Uterus (tissue), 4 donors: Measurements from ENCODE around the gene HACD2. TPM values are rescaled to one million over a fixed set of nuclear protein-coding genes. Genes with fewer than 3 reads are reported as not detected.
A peak's percentile ranks its signal among the peaks of the same experiment; 100 is the strongest.

Experiments used
- DNase-seq, 2 donors: peaks; one replicate each; pipeline ENCODE4 v3.0.0-alpha.2; 2019 to 2020
- H3K27ac ChIP-seq, 2 donors: fragments of 200-600 bp; sonication (generic); 1 replicate in 1 of 2; 2 replicates in 1 of 2; pipeline ENCODE4 v1.5.1; 2016 to 2018
- H3K27me3 ChIP-seq, 2 donors: fragments of 200-600 bp; sonication (generic); one replicate each; pipeline ENCODE4 v1.5.1; 2018 to 2019; ENCODE audit warnings: control low read depth in 1 of 2
- H3K36me3 ChIP-seq, 2 donors: fragments of 200-600 bp; sonication (generic); one replicate each; pipeline ENCODE4 v1.5.1; 2019; ENCODE audit warnings: control low read depth in 1 of 2
- H3K4me1 ChIP-seq, 2 donors: fragments of 200-600 bp; sonication (generic); one replicate each; pipeline ENCODE4 v1.5.1; 2018 to 2019; ENCODE audit warnings: control low read depth in 1 of 2
- H3K4me3 ChIP-seq, 2 donors: fragments of 200-600 bp; sonication (generic); 1 replicate in 1 of 2; 2 replicates in 1 of 2; pipeline ENCODE4 v1.5.1; 2018 to 2019; ENCODE audit warnings: mild to moderate bottlenecking in 1 of 2
- H3K9me3 ChIP-seq, 2 donors: fragments of 200-600 bp; sonication (generic); one replicate each; pipeline ENCODE4 v1.5.1; 2019; ENCODE audit warnings: control low read depth in 1 of 2
- CTCF ChIP-seq, 4 experiments: fragments of 200-600 bp in 2 of 4; fragments of 450-650 bp in 2 of 4; sonication (generic) in 2 of 4; IDR thresholded peaks; one replicate each; pipeline ENCODE4 v1.5.1; 2016 to 2019; ENCODE audit warnings: antibody characterized with exemption in 4 of 4, mild to moderate bottlenecking in 2 of 4, moderate library complexity in 1 of 4
- POLR2A ChIP-seq, 2 donors: fragments of 450-650 bp; IDR thresholded peaks; one replicate each; pipeline ENCODE4 v1.6.1; 2016; ENCODE audit warnings: antibody characterized with exemption in 2 of 2, mild to moderate bottlenecking in 1 of 2, moderate library complexity in 1 of 2
- intact Hi-C: fragments of 100-400 bp; cut with DNase I; formaldehyde crosslinking; loops from one replicate; pipeline ENCODE4 v1.15.1; 2023; ENCODE audit warnings: low total_unique reads
- total RNA-seq, 4 donors: library from RNA; depleted of rRNA in 3 of 4; stranded (reverse); fragments of >200 nt in 3 of 4; gene quantifications; one replicate each; pipeline versions ENCODE4 v1.1.0 to v1.2.4, GENCODE V29; 2014 to 2023
- donor health status: DM: yes; HTN: yes; CAD: no.

Gene HACD2
- total RNA-seq, 4 donors from 2014 or later, result 21.5 to 38.0 (median 28.8) TPM

DNA sequence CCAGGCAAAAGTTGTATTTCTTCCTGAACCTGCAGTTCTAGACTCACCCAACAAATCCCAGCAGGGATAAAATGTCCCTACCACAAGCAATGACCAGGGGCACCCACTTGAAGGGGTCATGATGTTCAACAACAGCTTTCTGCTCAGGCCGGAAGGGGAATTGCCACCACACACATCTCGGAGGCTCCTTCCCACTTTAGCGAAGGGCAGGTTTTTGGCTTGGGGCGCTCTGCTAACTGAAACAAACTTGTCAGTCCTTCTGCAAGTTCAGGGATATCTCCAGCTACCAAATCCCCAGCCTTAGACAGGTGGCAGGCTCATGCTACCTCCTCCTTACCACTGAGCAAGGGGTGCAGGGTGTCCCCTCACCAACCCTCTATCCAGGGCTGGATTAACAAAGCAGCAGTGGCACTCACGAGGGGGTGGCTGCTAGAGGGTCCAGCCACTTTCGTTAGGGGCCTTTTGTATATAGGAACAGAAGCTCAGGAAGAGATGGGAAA, 138.2 kb downstream of the HACD2 start:
- no peak for DNase-seq
- Histone ChIP-seq H3K9me3 (no peaks in the 10 kb centered on the region), H3K27me3 (no peaks in the 10 kb centered on the region), H3K4me3 (no peak overlapping the region), H3K27ac (peak overlapping the region in 1 of 2 donors; percentile 31), H3K36me3 (no peaks in the 10 kb centered on the region), H3K4me1 (peaks cover 0 to 4% of the 10 kb centered on the region in 2 donors)
- intact Hi-C loops, result no loop called here
- no peak for TF ChIP-seq CTCF (IDR thresholded peaks at IDR 0.05)
- TF ChIP-seq POLR2A (IDR thresholded peaks at IDR 0.05), result no peak

- DNase-seq, result no peak
- no peaks in the 10 kb centered on the region for H3K9me3 ChIP-seq
- peaks cover 0 to 4% of the 10 kb centered on the region in 2 donors for H3K4me1 ChIP-seq
- no peaks in the 10 kb centered on the region for H3K27me3 ChIP-seq
- TF ChIP-seq POLR2A (IDR thresholded peaks at IDR 0.05) (no peak), CTCF (IDR thresholded peaks at IDR 0.05) (no peak)
- H3K36me3 ChIP-seq, result no peaks in the 10 kb centered on the region
- no peak overlapping the region for H3K4me3 ChIP-seq
- intact Hi-C loops, result no loop called here
- peak overlapping the region in 1 of 2 donors; percentile 31 for H3K27ac ChIP-seq
These were observed 138.6 kb downstream of the HACD2 start for GRCh38 chr3:123446210-123446609.

DNA sequence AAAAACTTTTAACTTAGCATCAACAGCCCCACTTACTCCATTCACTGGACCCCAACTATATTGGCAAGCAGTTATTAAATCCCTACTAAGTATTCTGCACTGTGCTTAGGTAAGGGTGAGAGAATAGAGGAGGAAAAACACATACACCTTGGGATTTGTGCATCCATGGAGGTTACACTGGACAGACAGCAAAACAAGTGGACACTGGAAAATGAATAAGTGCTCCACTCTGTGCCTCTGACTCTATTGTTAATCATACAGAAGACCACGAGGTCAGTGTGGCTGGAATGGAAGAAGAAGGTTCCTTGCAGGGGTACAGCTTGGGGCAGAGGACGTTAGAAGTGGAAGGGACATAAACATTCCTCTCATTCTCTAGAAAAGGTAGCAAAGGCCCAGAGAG, 139.2 kb downstream of the HACD2 start:
- Histone ChIP-seq H3K4me3 (no peak overlapping the region), H3K9me3 (no peaks in the 10 kb centered on the region), H3K36me3 (no peaks in the 10 kb centered on the region), H3K27me3 (no peaks in the 10 kb centered on the region), H3K4me1 (peaks cover 0 to 4% of the 10 kb centered on the region in 2 donors), H3K27ac (no peak overlapping the region)
- no peak for TF ChIP-seq POLR2A (IDR thresholded peaks at IDR 0.05)
- TF ChIP-seq CTCF (IDR thresholded peaks at IDR 0.05), result no peak
- no peak for DNase-seq
- intact Hi-C loops, result no loop called here

- Histone ChIP-seq H3K27me3 (no peaks in the 10 kb centered on the region), H3K4me1 (peaks cover 0 to 4% of the 10 kb centered on the region in 2 donors), H3K4me3 (no peak overlapping the region), H3K9me3 (no peaks in the 10 kb centered on the region), H3K27ac (no peak overlapping the region), H3K36me3 (no peaks in the 10 kb centered on the region)
- DNase-seq, result no peak
- TF ChIP-seq POLR2A (IDR thresholded peaks at IDR 0.05) (no peak), CTCF (IDR thresholded peaks at IDR 0.05) (no peak)
- intact Hi-C loops, result no loop called here
These were observed 140.1 kb downstream of the HACD2 start for GRCh38 chr3:123444744-123445143.

DNA sequence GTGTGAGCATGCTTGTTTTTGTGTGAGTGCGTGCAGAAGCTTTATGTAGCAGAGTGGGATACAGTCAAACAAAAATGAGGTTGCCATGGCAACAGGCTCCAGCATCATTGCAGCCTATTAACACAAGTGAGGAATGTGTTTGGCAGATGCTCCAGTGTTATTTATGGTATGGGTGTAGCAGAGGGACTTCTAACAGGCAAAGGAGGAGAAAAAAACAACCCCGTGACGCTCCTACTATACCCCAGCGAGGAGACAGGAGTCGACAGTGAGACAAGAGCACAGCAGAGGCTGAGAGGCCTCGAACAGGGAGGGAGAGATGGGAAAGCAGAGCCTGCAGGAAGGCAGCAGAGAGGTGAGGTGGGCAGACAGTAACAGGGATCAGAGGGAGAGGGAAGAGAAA, 140.8 kb downstream of the HACD2 start:
- Histone ChIP-seq H3K9me3 (no peaks in the 10 kb centered on the region), H3K4me3 (no peak overlapping the region), H3K4me1 (peaks cover 0 to 4% of the 10 kb centered on the region in 2 donors), H3K27me3 (no peaks in the 10 kb centered on the region), H3K36me3 (no peaks in the 10 kb centered on the region), H3K27ac (no peak overlapping the region)
- TF ChIP-seq CTCF (IDR thresholded peaks at IDR 0.05) (no peak), POLR2A (IDR thresholded peaks at IDR 0.05) (no peak)
- intact Hi-C loops, result no loop called here
- no peak for DNase-seq
